GM23338 (cell line): ENCODE results near the gene TWIST2.

Experiments used
- CTCF ChIP-seq, 2 experiments: fragments of 200-600 bp in 1 of 2; sonication (generic) in 1 of 2; conservative IDR thresholded peaks; 2 replicates each; pipeline versions ENCODE4 v1.5.1 to v1.6.1; 2016 to 2017; ENCODE audit warnings: antibody characterized with exemption in 2 of 2, low read depth in 2 of 2, mild to moderate bottlenecking in 2 of 2, moderate library complexity in 1 of 2
- EZH2phosphoT487 ChIP-seq: fragments of 200-600 bp; sonication (generic); IDR thresholded peaks from one replicate; pipeline ENCODE4 v1.8.1; 2018; ENCODE audit warnings: antibody characterized with exemption; ENCODE audit not compliant: unreplicated experiment

GRCh38 chr2:238862701-238863100, 14.8 kb downstream of the TWIST2 start:
- no peak for TF ChIP-seq CTCF (conservative IDR thresholded peaks at IDR 0.05; ENCODE audit: low read depth in 2 of 2)
- TF ChIP-seq EZH2phosphoT487: no peak
